ENCODE results near the gene SPI1.
A peak's percentile ranks its signal among the peaks of the same experiment; 100 is the strongest.

The SPI1 gene

DNA sequence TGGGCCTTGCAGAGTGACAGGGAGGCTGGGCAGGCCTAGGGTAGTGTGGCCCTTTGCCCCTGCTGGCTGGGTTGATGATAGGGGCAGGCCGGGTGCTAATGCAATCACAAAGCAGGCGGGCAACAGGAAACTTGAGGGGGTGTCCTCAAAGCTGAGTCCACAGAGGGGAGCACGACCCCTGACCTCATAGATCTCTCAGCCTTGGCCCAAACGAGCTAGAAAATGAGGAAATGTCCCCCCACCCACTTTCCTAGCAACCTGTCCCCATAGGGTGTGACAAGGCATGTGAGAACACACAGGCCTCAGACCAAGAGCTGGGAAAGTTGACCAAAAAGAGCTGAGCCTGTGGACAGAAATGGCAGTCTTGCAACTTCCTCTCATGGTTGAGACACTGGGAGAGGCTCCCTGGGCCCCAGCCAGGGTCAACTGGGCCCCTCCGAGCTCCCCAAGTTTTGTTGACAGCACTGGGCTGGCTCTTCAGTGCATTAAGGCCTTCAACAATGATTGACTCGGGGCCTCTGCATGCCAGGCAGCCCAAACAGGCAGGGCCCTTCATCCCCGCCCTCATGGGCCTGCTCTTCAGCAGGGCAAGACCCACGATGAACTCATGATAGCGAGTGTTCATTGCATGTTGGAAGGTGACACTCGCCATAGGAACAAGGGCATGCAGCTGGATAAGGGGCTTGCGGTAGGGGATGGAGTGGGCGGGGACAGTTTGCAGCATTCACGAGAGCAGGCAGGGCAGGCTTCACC, 9.8 kb upstream of the SPI1 start:
- no peak for DNase-seq (ENCODE audit: low spot score in 2 of 2)
- no peaks in the 10 kb centered on the region for H3K4me1 ChIP-seq
- no peaks in the 10 kb centered on the region for H3K27me3 ChIP-seq (ENCODE audit: low read depth)
- no peak overlapping the region for H3K4me3 ChIP-seq
- in situ Hi-C loops (cut with MboI; ENCODE audit: low sequenced_read_pairs) = no loop called here
- peaks cover 2% of the 10 kb centered on the region; the same call in 1 of the 2 replicates for H3K9me3 ChIP-seq
- no peaks in the 10 kb centered on the region for H3K36me3 ChIP-seq (replicated peaks)

DNA sequence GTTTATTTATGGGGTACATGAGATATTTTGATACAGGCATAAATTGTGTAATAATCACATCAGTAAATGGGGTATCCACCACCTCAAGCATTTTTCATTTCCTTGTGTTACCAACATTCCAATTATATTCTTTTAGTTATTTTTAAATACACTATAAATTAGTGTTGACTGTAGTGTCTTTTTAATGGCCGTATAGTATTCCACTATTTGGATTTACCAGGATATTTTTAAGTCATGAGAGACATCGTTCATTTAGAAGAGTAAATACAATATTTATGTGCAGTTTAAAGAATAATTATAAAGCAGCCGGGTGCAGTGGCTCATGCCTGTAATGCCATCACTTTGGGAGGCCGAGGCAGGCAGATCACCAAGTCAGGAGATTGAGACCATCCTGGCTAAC, 6.2 kb upstream of the SPI1 start:
- no peak for DNase-seq (ENCODE audit: low spot score in 2 of 2)
- Histone ChIP-seq H3K4me3 (no peak overlapping the region), H3K27me3 (ENCODE audit: low read depth) (no peaks in the 10 kb centered on the region), H3K4me1 (no peaks in the 10 kb centered on the region), H3K36me3 (replicated peaks) (no peaks in the 10 kb centered on the region), H3K9me3 (peaks cover 2% of the 10 kb centered on the region; the same call in 1 of the 2 replicates)
- in situ Hi-C loops (cut with MboI; ENCODE audit: low sequenced_read_pairs) = no loop called here

DNA sequence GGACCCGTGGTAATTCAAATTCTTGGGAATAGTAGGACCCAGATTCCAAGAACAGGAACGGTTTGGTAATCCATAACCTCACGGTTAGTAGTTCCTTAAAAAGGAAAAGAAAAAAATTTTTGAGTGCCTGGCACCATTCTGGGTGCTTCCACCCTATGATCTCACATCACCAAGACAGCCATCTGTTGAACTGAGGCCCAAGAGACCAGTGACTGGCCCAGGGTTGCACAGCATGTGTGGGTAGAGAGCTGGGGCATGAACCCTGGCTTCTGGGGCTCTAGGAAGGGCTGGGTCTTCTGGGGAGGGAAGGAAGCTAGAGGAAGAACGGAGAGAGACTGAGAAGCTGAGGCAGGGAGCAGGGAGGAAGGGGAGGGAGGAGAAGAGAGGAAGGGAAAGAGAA, 4.7 kb upstream of the SPI1 start:
- in situ Hi-C loops (cut with MboI; ENCODE audit: low sequenced_read_pairs) = no loop called here
- DNase-seq (ENCODE audit: low spot score in 2 of 2) = no peak
- peaks cover 2% of the 10 kb centered on the region; the same call in 1 of the 2 replicates for H3K9me3 ChIP-seq
- no peaks in the 10 kb centered on the region for H3K27me3 ChIP-seq (ENCODE audit: low read depth)
- H3K4me1 ChIP-seq = no peaks in the 10 kb centered on the region
- H3K36me3 ChIP-seq (replicated peaks) = no peaks in the 10 kb centered on the region
- H3K4me3 ChIP-seq = no peak overlapping the region

DNA sequence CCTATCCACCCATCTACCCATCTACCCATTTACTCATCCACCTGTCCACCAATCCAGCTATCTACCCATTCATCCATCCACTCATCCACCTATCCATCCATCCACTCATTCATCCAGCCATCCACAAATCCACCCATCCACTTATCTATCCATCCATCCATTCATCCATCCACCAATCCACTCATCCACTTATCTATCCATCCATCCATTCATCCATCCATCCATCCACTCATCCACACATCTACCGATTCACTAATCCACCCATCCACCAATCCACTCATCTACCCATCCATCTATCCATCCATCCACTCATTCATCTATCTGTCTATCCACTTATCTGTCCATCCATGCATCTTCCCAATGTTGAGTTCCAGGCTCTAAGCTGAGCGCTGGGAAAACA, 1.7 kb upstream of the SPI1 start:
- in situ Hi-C loops (cut with MboI; ENCODE audit: low sequenced_read_pairs) = no loop called here
- Histone ChIP-seq H3K4me3 (no peak overlapping the region), H3K27me3 (ENCODE audit: low read depth) (no peaks in the 10 kb centered on the region), H3K36me3 (replicated peaks) (no peaks in the 10 kb centered on the region), H3K9me3 (peaks cover 2% of the 10 kb centered on the region; the same call in 1 of the 2 replicates), H3K4me1 (no peaks in the 10 kb centered on the region)
- DNase-seq (ENCODE audit: low spot score in 2 of 2) = no peak

DNA sequence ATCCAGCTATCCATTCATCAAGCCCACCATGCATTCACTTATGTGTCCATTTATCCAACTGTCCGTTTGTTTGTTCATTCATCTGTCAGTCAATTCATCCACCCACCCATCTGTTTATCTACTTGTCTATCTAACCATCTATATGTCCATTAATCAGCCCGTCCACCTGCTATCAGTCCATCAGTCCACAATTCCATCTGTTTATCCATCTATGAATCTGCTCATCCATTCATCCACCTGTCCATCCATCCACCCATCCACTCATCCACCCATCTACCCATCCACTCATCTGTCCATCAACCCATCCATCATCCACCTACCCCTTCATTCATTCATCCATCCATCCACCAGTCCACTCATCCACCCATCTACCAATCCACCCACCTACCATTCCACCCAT, 970 bp upstream of the SPI1 start:
- H3K36me3 ChIP-seq (replicated peaks) = no peaks in the 10 kb centered on the region
- in situ Hi-C loops (cut with MboI; ENCODE audit: low sequenced_read_pairs) = no loop called here
- H3K9me3 ChIP-seq = no peaks in the 10 kb centered on the region; the same call in 1 of the 2 replicates
- no peaks in the 10 kb centered on the region for H3K4me1 ChIP-seq
- H3K4me3 ChIP-seq = no peak overlapping the region
- no peaks in the 10 kb centered on the region for H3K27me3 ChIP-seq (ENCODE audit: low read depth)
- DNase-seq (ENCODE audit: low spot score in 2 of 2) = no peak

DNA sequence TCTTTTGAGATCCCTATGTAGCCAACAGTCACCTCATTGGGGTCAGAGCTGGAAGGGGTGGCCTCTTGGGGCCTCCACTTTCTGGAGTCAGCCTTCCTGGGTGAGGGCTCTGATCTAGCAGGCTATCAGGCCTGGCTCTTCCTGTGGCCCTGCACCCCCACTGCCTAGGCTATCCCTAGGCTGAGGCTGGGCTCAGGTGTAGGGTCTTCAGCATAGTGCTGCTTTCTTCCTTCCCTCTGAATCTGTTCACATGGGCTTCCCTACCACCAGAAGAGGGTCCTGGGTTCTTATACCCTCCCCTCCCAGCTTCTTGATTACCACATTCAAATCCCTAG, 456 bp upstream of the SPI1 start:
- DNase-seq (ENCODE audit: low spot score in 2 of 2) = no peak
- Histone ChIP-seq H3K9me3 (no peaks in the 10 kb centered on the region), H3K4me3 (no peak overlapping the region), H3K36me3 (replicated peaks) (no peaks in the 10 kb centered on the region), H3K27me3 (ENCODE audit: low read depth) (no peaks in the 10 kb centered on the region), H3K4me1 (no peaks in the 10 kb centered on the region)
- in situ Hi-C loops (cut with MboI; ENCODE audit: low sequenced_read_pairs) = no loop called here

DNA sequence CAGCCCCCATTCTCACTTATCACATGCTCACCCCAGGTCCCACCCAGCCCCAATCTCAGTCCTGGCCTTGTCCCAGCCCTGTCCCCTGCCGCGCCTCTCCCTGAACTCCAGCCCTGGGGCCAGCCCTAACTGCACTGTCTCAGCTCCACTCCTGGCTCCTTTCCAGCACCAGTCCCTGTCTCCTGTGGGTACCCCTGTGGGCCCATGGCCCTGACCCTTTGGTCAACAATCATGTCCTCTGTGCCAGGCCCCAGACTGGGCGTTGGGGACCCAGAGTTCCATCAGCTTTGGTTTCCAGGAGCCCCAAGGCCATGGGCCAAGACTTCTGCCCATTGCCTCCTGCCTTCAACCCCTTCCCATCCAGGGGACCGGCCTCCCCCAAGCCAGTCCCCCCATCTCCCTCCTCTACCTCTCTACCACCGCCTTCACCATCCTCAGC, 757 bp downstream of the SPI1 start:
- DNase-seq (ENCODE audit: low spot score in 2 of 2) = no peak
- Histone ChIP-seq H3K27me3 (ENCODE audit: low read depth) (no peaks in the 10 kb centered on the region), H3K4me3 (no peak overlapping the region), H3K4me1 (no peaks in the 10 kb centered on the region), H3K9me3 (no peaks in the 10 kb centered on the region), H3K36me3 (replicated peaks) (no peaks in the 10 kb centered on the region)
- in situ Hi-C loops (cut with MboI; ENCODE audit: low sequenced_read_pairs) = no loop called here

DNA sequence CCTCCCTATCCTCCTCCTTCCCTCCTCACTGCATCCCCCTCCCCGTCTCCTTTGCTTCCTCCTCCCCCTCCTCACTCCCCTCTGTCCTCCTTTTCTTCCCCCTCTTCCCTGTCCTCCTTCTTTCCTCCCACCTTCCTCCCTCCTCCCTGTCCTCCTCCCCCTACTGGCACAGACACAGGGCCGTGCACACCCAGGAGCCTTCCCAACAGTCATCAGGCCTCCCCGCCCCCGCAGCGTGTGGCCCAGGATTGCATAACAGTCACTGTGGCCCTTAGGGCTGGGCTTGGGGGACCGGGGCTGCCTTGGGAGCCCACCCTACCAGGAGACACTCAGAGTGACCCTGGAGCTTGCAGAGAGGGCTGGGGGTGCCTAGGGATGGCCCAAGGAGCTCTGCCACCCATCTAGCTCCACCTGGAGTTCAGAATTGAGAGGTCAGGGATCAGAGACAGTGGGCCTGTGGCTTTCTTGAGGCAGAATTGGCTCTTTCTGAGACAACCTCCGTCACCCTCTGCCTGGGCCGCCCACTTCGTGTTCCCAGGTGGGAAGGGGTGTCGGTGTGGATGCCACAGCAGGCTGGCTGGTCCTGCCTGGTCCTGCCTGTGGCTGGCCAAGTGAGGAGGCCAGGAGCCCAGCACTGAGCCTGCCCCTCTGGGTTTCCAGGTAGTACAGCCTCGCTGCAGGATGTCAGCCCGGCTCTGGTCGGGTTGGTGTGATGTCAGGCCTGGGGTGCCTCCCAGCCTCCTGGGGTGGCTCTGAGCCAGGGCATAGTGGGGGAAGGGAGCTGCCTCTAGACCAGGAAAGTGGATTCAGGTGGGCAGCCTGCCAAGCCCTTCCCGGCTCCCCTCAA, 1.6 kb downstream of the SPI1 start:
- Histone ChIP-seq H3K27me3 (ENCODE audit: low read depth) (no peaks in the 10 kb centered on the region), H3K4me1 (no peaks in the 10 kb centered on the region), H3K9me3 (no peaks in the 10 kb centered on the region), H3K36me3 (replicated peaks) (no peaks in the 10 kb centered on the region), H3K4me3 (no peak overlapping the region)
- no peak for DNase-seq (ENCODE audit: low spot score in 2 of 2)
- in situ Hi-C loops (cut with MboI; ENCODE audit: low sequenced_read_pairs) = no loop called here

DNA sequence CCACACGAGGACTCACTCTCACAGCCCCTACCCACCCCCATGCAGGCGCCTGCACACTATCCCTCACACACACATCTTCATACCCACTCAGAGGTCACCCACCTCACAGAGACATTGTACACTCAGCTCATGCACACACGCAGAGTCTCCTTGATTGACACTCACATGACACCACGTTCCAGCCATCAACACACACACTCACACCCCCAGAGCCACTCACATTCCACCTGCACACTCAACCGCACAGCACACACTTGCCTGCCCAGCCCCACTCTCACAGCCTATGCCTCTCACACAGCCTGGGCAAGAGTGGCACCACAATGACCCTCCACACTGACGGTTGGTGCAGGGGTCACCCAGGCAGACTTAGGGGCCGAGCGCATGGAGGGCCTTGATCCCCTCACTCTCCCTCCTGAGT, 2.2 kb downstream of the SPI1 start:
- no peak for DNase-seq (ENCODE audit: low spot score in 2 of 2)
- no peaks in the 10 kb centered on the region for H3K36me3 ChIP-seq (replicated peaks)
- H3K9me3 ChIP-seq = no peaks in the 10 kb centered on the region
- H3K27me3 ChIP-seq (ENCODE audit: low read depth) = no peaks in the 10 kb centered on the region
- H3K4me3 ChIP-seq = no peak overlapping the region
- in situ Hi-C loops (cut with MboI; ENCODE audit: low sequenced_read_pairs) = no loop called here
- H3K4me1 ChIP-seq = no peaks in the 10 kb centered on the region

DNA sequence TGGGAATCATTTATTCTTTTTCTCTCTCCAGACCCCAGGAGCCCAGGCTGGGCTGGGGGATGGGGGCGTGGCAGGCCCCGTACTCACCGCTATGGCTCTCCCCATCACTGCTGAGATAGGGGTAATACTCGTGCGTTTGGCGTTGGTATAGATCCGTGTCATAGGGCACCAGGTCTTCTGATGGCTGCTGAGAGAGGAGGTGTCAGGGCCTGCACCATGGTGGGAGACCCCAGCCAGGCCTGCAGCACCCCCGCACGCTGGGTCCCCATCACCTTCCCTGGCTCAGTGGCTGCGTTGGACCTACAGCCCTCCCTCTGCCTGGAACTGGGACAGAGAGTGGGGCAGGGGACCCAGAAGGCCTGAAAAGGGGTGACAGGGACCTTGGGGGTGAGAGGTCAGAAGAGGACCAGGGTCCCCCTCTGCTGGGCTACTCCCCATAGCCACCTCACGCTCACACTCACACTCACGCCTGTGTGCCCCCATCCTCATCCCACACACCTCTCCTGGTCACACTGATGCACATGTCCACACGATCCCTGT, 2.7 kb downstream of the SPI1 start:
- no peak for DNase-seq (ENCODE audit: low spot score in 2 of 2)
- in situ Hi-C loops (cut with MboI; ENCODE audit: low sequenced_read_pairs) = no loop called here
- no peaks in the 10 kb centered on the region for H3K27me3 ChIP-seq (ENCODE audit: low read depth)
- H3K4me1 ChIP-seq = no peaks in the 10 kb centered on the region
- no peaks in the 10 kb centered on the region for H3K9me3 ChIP-seq
- no peak overlapping the region for H3K4me3 ChIP-seq
- H3K36me3 ChIP-seq (replicated peaks) = no peaks in the 10 kb centered on the region

DNA sequence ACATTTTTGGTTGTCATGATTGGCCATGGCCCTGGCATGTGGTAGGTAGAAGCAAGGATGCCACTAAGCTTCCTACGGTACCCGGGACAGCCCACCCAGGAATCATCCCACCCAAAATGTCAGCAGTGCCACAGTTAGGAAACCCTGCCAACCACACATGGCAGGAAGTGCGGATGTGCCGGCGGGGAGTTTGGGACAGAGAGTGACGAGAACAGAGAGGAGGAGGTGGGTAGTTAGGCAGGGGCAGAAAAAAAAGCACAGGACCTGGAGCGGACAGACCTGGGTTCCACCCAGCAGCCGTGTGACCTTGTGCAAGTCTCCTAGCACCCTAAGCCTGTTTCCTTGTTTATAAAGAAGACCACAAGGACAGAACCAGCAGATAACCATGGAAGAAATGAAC, 3.3 kb downstream of the SPI1 start:
- Histone ChIP-seq H3K4me1 (no peaks in the 10 kb centered on the region), H3K36me3 (replicated peaks) (no peaks in the 10 kb centered on the region), H3K9me3 (no peaks in the 10 kb centered on the region), H3K4me3 (no peak overlapping the region), H3K27me3 (ENCODE audit: low read depth) (no peaks in the 10 kb centered on the region)
- in situ Hi-C loops (cut with MboI; ENCODE audit: low sequenced_read_pairs) = no loop called here
- DNase-seq (ENCODE audit: low spot score in 2 of 2) = no peak

DNA sequence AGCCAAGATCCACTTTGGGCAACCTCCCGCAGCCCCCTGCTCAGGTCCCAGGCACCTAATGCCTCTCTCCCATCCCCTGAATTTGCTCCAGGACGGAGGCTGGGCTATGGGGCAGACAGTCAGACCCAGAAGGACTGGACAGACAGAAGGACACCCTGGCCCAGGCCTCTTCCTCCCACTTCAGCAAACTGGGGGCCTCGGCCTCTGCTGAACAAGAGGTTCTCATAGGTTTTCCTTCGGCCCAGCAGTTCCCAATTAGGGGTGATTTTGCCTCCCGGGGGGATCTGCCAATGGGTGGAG, 3.7 kb downstream of the SPI1 start:
- Histone ChIP-seq H3K4me1 (no peaks in the 10 kb centered on the region), H3K27me3 (ENCODE audit: low read depth) (no peaks in the 10 kb centered on the region), H3K9me3 (no peaks in the 10 kb centered on the region), H3K4me3 (no peak overlapping the region), H3K36me3 (replicated peaks) (no peaks in the 10 kb centered on the region)
- in situ Hi-C loops (cut with MboI; ENCODE audit: low sequenced_read_pairs) = no loop called here
- no peak for DNase-seq (ENCODE audit: low spot score in 2 of 2)

DNA sequence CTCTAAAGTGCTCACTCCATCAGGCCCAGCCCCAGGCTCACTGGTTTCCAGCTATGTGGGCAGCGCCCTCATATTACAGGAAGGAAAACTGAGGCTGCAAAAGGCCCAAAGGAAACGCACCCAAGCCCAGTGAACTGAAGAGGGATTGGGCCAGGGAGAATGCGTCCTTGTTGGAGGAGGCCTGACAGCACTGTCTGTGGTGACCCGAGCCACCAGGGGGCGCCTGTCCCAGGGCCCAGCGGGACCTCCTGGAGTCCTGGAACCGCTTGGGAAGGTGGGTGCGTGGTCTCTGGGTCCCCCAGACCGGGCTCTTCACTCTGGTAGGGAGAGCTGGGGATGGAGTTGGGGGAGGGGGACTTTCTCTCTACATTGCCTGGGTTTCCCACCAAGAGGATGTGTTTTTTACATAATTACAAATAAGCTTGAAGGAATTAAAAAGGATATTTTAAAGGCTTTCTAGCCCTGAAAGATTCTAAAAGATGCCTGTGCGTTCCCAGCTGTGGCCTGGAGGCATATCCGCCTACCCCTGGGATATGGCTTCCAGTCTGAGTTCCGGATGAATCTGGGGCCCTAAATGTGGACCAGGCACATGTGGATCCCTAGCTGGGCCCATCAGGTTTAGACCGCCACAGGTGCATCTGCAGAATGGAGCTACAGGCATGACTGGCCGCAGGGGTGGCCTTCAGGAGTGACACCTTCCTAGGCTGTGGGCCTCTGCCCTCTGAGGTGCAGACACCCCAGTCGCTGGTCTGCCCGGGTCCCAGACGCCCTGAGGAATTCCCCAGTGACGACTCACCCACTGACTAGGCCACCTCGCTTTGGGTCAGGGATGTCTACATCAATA, 4.2 kb downstream of the SPI1 start:
- in situ Hi-C loops (cut with MboI; ENCODE audit: low sequenced_read_pairs) = no loop called here
- no peaks in the 10 kb centered on the region for H3K9me3 ChIP-seq
- H3K36me3 ChIP-seq (replicated peaks) = no peaks in the 10 kb centered on the region
- DNase-seq (ENCODE audit: low spot score in 2 of 2) = peak; percentile 68 to 92
- H3K27me3 ChIP-seq (ENCODE audit: low read depth) = no peaks in the 10 kb centered on the region
- H3K4me3 ChIP-seq = no peak overlapping the region
- H3K4me1 ChIP-seq = no peaks in the 10 kb centered on the region

DNA sequence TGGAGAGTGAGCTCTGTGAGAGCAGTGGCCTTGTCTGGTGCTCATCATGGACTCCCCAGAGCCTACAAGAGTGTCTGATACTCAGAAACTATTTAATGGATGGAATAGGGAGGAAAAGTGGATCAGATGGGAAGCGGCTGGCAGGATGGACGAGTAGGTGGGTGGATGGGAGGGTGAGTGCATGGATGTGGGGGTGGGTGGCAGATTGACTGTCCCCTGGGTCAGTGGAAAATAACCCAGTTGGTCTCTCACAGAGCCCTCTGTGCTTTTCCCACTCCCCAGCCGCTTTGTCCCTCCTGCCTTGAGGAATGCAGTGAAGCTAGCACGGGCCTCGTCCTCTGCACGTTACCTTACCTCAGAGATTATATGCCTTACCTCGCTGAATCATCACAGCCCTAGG, 5.9 kb downstream of the SPI1 start:
- no peak for DNase-seq (ENCODE audit: low spot score in 2 of 2)
- Histone ChIP-seq H3K4me1 (no peaks in the 10 kb centered on the region), H3K4me3 (no peak overlapping the region), H3K36me3 (replicated peaks) (no peaks in the 10 kb centered on the region), H3K27me3 (ENCODE audit: low read depth) (no peaks in the 10 kb centered on the region), H3K9me3 (no peaks in the 10 kb centered on the region)
- in situ Hi-C loops (cut with MboI; ENCODE audit: low sequenced_read_pairs) = no loop called here

Measured in HAP-1 (cell line).